ENCODE measurements around the gene MRM2.

- TF ChIP-seq EZH2 (IDR thresholded peaks at IDR 0.05; ENCODE audit: insufficient read depth, low read length) (no peak), CTCF (IDR thresholded peaks at IDR 0.05; ENCODE audit: insufficient read depth, low read depth, low read length) (no peak)
Measured at GRCh38 chr7:2230226-2230625, 11.8 kb downstream of the MRM2 start.
